ENCODE data around the gene CLEC3A.
"Not testable (repeated sequence)": the region's sequence is repeated elsewhere in the genome, so short reads cannot be mapped to it uniquely, and the experiment has no call there.

Gene CLEC3A

DNA sequence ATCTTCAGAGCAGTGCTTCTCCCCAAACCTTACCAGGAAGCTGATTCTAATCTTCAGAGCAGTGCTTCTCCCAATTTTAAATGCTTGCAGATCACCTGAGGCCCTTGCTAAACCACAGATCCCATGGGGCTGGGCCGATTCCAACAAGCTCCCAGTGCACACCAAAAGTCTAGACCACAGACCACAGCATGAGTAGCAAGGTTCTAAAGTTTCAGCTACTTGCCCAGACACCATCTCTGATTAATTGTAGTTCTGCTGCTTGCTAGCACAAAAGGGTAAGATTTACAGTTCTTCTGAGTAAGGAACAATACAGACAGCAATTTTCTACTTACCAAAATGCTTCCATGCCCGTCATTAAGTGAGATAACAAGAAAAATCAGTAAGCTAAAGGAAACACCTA is 12.2 kb downstream of the CLEC3A start:
- no peak for FAIRE-seq

- no peak for FAIRE-seq
Observed at GRCh38 chr16:78035012-78035411, 12.7 kb downstream of the CLEC3A start.

DNA sequence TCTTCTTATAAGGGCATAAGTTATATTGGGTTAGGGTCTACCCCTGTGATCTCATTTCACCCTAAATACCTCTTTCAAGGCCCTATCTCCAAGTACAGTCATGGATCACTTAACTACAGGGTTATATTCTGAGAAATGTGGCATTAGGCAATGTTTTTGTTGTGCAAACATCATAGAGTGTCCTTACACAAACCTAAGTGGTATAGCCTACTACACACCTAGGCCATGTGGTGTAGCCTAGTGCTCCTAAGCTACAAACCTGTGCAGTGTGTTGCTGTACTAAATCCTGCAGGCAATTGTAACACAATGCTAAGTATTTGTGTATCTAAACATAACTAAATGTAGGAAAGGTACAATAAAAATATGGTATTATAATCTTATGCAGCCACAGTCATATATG is 18.0 kb downstream of the CLEC3A start:
- FAIRE-seq: no peak

DNA sequence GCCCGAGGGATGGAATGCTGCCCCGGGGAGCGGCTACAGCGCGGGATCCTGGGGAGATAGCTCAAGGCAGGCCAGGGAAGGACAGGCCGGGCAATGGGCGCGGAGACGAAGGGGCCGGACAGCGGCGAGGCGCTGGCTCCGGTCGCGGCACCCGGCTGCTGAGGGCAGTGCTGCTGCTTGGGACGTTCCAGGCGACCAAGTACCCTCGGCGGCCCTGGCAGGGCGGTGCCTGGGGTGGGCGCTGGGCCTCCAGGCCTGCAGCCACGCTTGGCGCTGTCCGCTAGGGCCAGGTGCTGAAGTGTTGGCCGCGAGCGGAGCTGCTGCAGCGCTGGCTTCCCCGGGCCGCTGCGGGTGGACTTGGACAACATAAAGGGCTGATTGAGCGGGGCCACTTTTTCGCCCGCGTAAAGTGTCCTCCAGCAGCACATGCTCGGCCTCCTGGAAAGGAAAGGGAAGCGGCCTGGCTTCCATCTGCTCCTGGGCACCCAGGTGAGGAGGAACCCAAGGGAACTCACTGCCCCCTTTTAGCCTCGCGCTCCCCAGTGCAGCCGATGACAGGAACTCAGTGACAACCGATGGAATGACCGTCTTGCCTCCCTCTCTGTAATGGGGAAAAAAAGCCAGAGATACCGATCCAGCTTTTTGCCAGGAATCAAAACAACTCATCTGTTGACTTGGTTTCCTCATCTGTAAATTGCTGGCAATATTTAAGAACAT is 23.7 kb downstream of the CLEC3A start:
- no peak for FAIRE-seq

GRCh38 chr16:78048319-78048718 is 26.0 kb downstream of the CLEC3A start:
- FAIRE-seq: no peak

- FAIRE-seq: no peak
Observed at GRCh38 chr16:78050734-78051400, 28.5 kb downstream of the CLEC3A start.

DNA sequence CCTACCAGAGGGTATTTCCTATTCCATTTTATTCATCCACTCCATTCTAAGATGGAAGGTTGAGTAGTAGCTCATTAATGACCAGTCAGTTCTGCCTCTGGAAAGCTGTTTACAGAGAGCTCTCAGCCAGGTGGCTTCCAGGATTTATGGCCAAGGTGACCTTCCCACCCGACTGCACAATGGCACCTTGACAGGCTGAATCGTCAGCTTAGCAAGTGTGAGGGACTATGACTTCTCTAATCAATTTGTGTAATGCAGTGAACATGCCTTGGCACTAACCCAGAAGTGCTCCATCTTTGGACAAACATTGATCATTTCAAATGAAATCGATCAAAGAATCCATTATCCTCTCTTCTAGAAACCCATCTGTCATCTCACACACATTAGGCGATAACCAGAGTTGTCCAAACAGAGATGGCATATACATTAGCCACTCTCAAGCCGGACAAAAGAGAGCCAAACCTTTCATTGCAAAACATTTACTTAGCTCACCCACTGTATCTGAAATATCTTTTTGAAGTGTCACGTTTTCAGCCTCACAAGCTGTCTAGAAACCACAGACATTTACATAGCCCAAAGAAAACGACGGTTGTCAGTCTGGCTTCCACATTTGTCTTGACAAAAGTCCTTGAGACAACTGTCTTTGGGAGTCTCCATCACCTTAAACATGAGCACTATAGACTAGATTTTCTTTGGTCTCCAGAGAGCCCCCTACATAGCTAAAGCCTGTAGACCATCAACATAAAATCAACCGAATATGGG is 35.6 kb downstream of the CLEC3A start:
- no peak for FAIRE-seq

DNA sequence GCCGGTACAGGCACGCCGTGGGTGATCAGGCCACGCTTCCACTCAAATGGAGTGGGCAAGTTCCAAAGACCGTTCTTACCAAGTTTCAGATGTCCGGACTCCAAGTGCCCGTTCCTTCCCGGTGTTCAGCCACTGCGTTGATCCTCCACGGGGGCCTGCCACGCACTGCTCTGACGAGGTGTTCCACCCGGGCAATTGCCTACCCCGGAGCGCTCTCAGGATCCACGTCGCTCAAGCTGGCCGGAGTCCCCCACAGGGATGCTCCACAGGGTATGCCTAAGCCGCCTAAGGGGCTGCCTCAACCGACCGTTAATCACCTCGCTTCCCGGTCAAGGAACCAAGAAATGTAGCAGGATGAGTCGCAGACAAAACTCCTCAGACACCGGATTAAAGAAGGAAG is 37.5 kb downstream of the CLEC3A start:
- not testable (repeated sequence) for FAIRE-seq

- FAIRE-seq: no peak
Observed at GRCh38 chr16:78060295-78060694, 37.9 kb downstream of the CLEC3A start.

- no peak for FAIRE-seq
Observed at GRCh38 chr16:78060809-78061208, 38.5 kb downstream of the CLEC3A start.

GRCh38 chr16:78065319-78065718 is 43.0 kb downstream of the CLEC3A start:
- no peak for FAIRE-seq

GRCh38 chr16:78069913-78070312 is 47.6 kb downstream of the CLEC3A start:
- no peak for FAIRE-seq

DNA sequence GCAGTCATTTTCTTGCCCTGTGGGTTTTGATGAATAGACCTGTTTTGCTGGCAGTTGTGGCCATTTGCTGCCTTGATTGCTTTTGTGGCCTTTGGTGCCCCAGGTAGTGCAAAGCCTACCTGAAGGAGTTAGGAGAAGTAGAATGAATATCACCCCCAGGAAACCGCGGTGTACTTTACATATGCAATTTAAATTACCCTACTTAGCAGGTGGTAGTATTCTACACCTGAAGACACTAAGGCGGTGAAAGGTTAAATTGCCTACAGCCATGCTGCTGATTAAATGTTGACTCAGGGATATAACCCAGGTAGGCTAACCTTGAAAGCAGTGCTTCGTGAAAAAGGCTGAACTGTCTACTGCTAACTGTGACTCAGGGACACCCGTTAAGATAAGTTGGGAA is 49.9 kb downstream of the CLEC3A start:
- no peak for FAIRE-seq

DNA sequence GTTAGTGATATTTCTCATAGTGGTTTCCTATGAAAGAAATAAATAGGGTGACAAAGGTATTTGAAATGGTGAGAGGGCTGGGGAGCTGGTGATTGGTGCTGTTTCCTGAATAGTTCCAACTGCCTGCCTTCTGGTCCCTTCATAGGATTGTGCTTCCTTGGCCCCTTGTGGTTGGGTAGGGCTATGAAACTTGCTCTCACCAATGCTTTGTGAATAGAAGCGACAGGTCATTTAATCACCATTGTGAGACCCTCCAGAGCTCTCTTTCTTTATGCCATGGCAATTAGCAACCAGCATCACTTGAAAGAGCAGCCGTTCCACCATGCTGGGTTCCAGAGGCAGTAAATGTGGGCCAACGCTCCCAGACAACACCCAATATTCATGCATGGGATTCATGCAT is 53.5 kb downstream of the CLEC3A start:
- no peak for FAIRE-seq

DNA sequence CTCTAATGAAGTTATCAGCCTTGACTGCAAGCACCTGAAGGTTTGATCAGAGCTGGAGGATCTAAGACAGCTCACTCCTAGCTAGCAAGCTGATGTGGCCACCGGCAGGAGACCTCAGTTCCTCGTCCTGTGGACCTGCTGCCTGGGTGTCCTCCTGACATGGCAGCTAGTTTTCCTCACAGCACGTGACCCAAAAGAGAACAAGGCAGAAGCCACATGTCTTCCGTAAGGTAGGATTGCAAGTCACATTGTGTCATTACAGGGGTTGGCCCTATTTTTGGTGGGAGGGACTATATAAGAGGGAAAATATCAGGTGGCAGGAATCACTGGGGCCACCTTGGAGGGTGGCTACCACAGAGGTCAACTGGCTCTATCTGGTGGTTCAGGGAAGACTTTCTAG is 59.0 kb downstream of the CLEC3A start:
- FAIRE-seq: no peak

Measured in islet of Langerhans (tissue), 1 donor.